PC-9 (cell line): ENCODE data around the gene MEX3C. TPM values are rescaled to one million over a fixed set of nuclear protein-coding genes. Genes with fewer than 3 reads are reported as not detected.

Source experiments
- BruUV-seq: library from RNA; stranded (reverse); fragments of 400-500 nt; replicated peaks from 2 replicates; lab custom pipeline; 2021; lab: Mats Ljungman, UMichigan
- CTCF ChIA-PET: fragments of 300-600 bp; sonication (Branson Sonifier 250); formaldehyde crosslinking; loops from one replicate; lab custom pipeline; 2022; ENCODE audit warnings: antibody characterized with exemption; lab: Charles Lee
- POLR2A ChIA-PET: fragments of 300-600 bp; sonication (Branson Sonifier 250); formaldehyde crosslinking; loops from one replicate; lab custom pipeline; 2022; ENCODE audit warnings: antibody characterized with exemption; ENCODE audit not compliant: unreplicated experiment; lab: Charles Lee
- DNase-seq, 2 experiments: peaks; one replicate each; pipeline versions ENCODE4 v3.0.0 to v3.0.0-alpha.2; 2015 to 2022; ENCODE audit warnings: mixed read lengths in 1 of 2
- H2AFZ ChIP-seq: fragments of 200-600 bp; sonication (generic); 2 replicates; pipeline ENCODE4 v1.8.1; 2017; ENCODE audit warnings: antibody characterized with exemption
- H3F3A ChIP-seq: fragments of 200-600 bp; sonication (generic); 2 replicates; pipeline ENCODE4 v1.8.1; 2017; ENCODE audit warnings: antibody characterized with exemption, mild to moderate bottlenecking, low read depth; ENCODE audit not compliant: insufficient read depth
- H3K27ac ChIP-seq: fragments of 200-600 bp; sonication (generic); 2 replicates; pipeline ENCODE4 v1.6.1; 2016; ENCODE audit warnings: mixed run types
- H3K27me3 ChIP-seq: fragments of 200-600 bp; sonication (generic); 2 replicates; pipeline ENCODE4 v1.6.1; 2016; ENCODE audit warnings: low read depth, mixed run types; ENCODE audit not compliant: insufficient read depth
- H3K36me3 ChIP-seq: fragments of 200-600 bp; sonication (generic); 2 replicates; pipeline ENCODE4 v1.6.1; 2016; ENCODE audit warnings: low read depth, mixed run types
- H3K4me1 ChIP-seq: fragments of 200-600 bp; sonication (generic); replicated peaks from 2 replicates; pipeline ENCODE4 v1.6.1; 2016; ENCODE audit warnings: mixed run types; ENCODE audit not compliant: insufficient read depth
- H3K4me2 ChIP-seq: fragments of 200-600 bp; sonication (generic); 2 replicates; pipeline ENCODE4 v1.6.1; 2017; ENCODE audit warnings: mixed run types
- H3K4me3 ChIP-seq: fragments of 200-600 bp; sonication (generic); 2 replicates; pipeline ENCODE4 v1.6.1; 2016; ENCODE audit warnings: mixed run types
- H3K79me2 ChIP-seq: fragments of 200-600 bp; sonication (generic); 2 replicates; pipeline ENCODE4 v1.6.1; 2017; ENCODE audit warnings: low read depth, mixed run types
- H3K9me2 ChIP-seq: fragments of 200-600 bp; sonication (generic); 2 replicates; pipeline ENCODE4 v1.8.1; 2017; ENCODE audit warnings: mild to moderate bottlenecking; ENCODE audit not compliant: insufficient read depth
- H3K9me3 ChIP-seq: fragments of 200-600 bp; sonication (generic); 2 replicates; pipeline ENCODE4 v1.8.1; 2016; ENCODE audit warnings: low read depth; ENCODE audit not compliant: insufficient read depth
- H4K20me1 ChIP-seq: fragments of 200-600 bp; sonication (generic); 2 replicates; pipeline ENCODE4 v1.8.1; 2017; ENCODE audit not compliant: insufficient read depth
- EZH2 ChIP-seq: fragments of 200-600 bp; sonication (generic); IDR thresholded peaks from 2 replicates; pipeline ENCODE4 v1.8.0; 2017; ENCODE audit warnings: antibody characterized with exemption, low read depth
- intact Hi-C: fragments of 100-400 bp; cut with micrococcal nuclease; formaldehyde crosslinking; loops from one replicate; pipeline ENCODE4 v1.10.0; 2022; ENCODE audit not compliant: unreplicated experiment
- total RNA-seq: library from RNA; stranded (reverse); gene quantifications from 2 replicates; pipeline ENCODE4 v1.2.3, GENCODE V29; 2021
- TF ChIP-seq, protein P1 (sequence below): fragments of 200-600 bp; sonication (generic); conservative IDR thresholded peaks from 2 replicates; pipeline ENCODE4 v1.6.1; 2017; ENCODE audit warnings: mixed run types, antibody characterized with exemption, mild to moderate bottlenecking, moderate library complexity

Gene MEX3C
- total RNA-seq, 1 experiment from 2014 or later, result 26.2 TPM

- no peaks in the 10 kb centered on the region for H3K79me2 ChIP-seq
- no peak overlapping the region for H3K27ac ChIP-seq
- no TSS peak for BruUV-seq
- no peaks in the 10 kb centered on the region for H3K9me3 ChIP-seq
- no peaks in the 10 kb centered on the region for H3K27me3 ChIP-seq
- H2AFZ ChIP-seq, result no peak overlapping the region
- DNase-seq, result no peak
- intact Hi-C loops, result no loop called here
- H3K4me2 ChIP-seq, result no peak overlapping the region
- H3K9me2 ChIP-seq, result no peaks in the 10 kb centered on the region
- H3K4me3 ChIP-seq, result no peak overlapping the region
- peaks cover 16% of the 10 kb centered on the region for H3K4me1 ChIP-seq
- H3K36me3 ChIP-seq, result no peaks in the 10 kb centered on the region
- ChIA-PET POLR2A (no interaction called here), CTCF (no interaction called here)
- peaks cover 10% of the 10 kb centered on the region; the same call in 1 of the 2 replicates for H3F3A ChIP-seq
- no peaks in the 10 kb centered on the region for H4K20me1 ChIP-seq
- no peak for TF ChIP-seq EZH2
- TF ChIP-seq, protein P1, sequence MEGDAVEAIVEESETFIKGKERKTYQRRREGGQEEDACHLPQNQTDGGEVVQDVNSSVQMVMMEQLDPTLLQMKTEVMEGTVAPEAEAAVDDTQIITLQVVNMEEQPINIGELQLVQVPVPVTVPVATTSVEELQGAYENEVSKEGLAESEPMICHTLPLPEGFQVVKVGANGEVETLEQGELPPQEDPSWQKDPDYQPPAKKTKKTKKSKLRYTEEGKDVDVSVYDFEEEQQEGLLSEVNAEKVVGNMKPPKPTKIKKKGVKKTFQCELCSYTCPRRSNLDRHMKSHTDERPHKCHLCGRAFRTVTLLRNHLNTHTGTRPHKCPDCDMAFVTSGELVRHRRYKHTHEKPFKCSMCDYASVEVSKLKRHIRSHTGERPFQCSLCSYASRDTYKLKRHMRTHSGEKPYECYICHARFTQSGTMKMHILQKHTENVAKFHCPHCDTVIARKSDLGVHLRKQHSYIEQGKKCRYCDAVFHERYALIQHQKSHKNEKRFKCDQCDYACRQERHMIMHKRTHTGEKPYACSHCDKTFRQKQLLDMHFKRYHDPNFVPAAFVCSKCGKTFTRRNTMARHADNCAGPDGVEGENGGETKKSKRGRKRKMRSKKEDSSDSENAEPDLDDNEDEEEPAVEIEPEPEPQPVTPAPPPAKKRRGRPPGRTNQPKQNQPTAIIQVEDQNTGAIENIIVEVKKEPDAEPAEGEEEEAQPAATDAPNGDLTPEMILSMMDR, result no peak
Measured at GRCh38 chr18:51151568-51152511, 45.6 kb downstream of the MEX3C start.

DNA sequence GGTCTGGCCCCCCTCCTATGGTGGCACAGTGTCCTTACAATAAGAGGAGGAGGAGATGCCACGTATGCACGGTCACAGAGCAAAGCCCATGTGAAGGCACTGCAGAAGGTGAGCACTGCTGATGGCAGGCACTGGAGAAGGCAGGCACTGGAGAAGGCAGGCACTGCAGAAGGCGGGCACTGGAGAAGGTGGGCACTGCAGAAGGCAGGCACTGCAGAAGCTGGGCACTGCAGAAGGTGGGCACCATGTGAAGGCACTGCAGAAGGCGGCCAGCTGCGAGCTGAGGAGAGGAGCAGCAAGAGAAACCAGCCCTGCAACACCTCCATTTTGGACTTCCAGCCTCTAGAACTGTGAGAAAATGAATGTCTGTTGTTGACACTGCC lies 46.3 kb downstream of the MEX3C start:
- no peak for DNase-seq
- H3K27ac ChIP-seq, result no peak overlapping the region
- no peak overlapping the region for H2AFZ ChIP-seq
- H3K4me1 ChIP-seq, result peaks cover 16% of the 10 kb centered on the region
- no peaks in the 10 kb centered on the region for H4K20me1 ChIP-seq
- CTCF ChIA-PET, result no interaction called here
- H3K27me3 ChIP-seq, result no peaks in the 10 kb centered on the region
- POLR2A ChIA-PET, result no interaction called here
- H3K36me3 ChIP-seq, result no peaks in the 10 kb centered on the region
- BruUV-seq, result no TSS peak
- TF ChIP-seq EZH2, result no peak
- TF ChIP-seq, protein P1, result no peak
- H3K79me2 ChIP-seq, result no peaks in the 10 kb centered on the region
- peaks cover 10% of the 10 kb centered on the region; the same call in 1 of the 2 replicates for H3F3A ChIP-seq
- H3K9me2 ChIP-seq, result no peaks in the 10 kb centered on the region
- H3K4me3 ChIP-seq, result no peak overlapping the region
- H3K9me3 ChIP-seq, result no peaks in the 10 kb centered on the region
- H3K4me2 ChIP-seq, result no peak overlapping the region
- intact Hi-C loops, result no loop called here

DNA sequence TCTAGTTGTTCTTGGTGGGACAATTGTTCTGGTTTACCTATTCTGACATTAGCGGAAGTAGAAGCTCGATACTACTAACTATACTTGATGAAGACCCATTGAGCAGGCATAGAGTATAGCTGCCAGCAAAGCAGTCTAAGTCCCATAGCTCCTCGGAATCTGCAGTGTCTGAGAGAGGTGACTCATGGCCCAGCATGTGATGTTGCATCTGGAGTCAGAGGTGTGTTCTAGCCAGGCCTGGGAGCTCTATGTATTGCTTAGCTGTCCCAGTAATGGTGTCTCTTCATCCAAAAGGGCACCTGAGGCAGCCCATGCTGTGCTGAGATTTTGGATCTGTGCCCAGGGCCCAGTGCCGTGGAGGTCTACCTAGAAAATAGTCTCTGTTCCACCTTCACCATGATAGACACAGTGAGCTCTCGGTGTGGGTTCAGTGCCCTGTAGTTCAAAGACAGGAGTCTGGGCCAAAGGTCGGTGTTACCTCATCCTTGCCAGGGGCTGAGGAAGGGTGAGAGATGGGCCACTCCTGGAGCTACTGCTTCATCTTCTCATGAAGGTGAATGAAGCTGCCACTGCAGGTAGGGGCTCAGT lies 47.3 kb downstream of the MEX3C start:
- H3K4me1 ChIP-seq, result peaks cover 16% of the 10 kb centered on the region
- H3K36me3 ChIP-seq, result no peaks in the 10 kb centered on the region
- H3K79me2 ChIP-seq, result no peaks in the 10 kb centered on the region
- no peaks in the 10 kb centered on the region for H3K27me3 ChIP-seq
- peaks cover 10% of the 10 kb centered on the region; the same call in 1 of the 2 replicates for H3F3A ChIP-seq
- POLR2A ChIA-PET, result interaction anchor here (0.5 to 0.6 kb wide), 2 partner anchors 22 to 381 kb away, joined by 4 to 15 read pairs; no protein-coding TSS in a partner anchor
- H3K9me2 ChIP-seq, result no peaks in the 10 kb centered on the region
- intact Hi-C loops, result no loop called here
- TF ChIP-seq, protein P1, result no peak
- no peak for TF ChIP-seq EZH2
- CTCF ChIA-PET, result no interaction called here
- no peak overlapping the region for H3K4me3 ChIP-seq
- H3K27ac ChIP-seq, result no peak overlapping the region
- peak in 1 of 2 experiments; percentile 61 for DNase-seq
- no peak overlapping the region for H2AFZ ChIP-seq
- H3K9me3 ChIP-seq, result no peaks in the 10 kb centered on the region
- no peaks in the 10 kb centered on the region for H4K20me1 ChIP-seq
- no TSS peak for BruUV-seq
- H3K4me2 ChIP-seq, result no peak overlapping the region
